Cerebellar cortex (tissue), 1 donor: Measurements from ENCODE around the gene PJVK.
"Not testable (repeated sequence)": the region's sequence is repeated elsewhere in the genome, so short reads cannot be mapped to it uniquely, and the experiment has no call there.

ENCODE experiments used
- DNase-seq: peaks from one replicate; pipeline ENCODE4 v3.0.0-alpha.2; 2015; ENCODE audit warnings: low spot score

Gene PJVK, protein sequence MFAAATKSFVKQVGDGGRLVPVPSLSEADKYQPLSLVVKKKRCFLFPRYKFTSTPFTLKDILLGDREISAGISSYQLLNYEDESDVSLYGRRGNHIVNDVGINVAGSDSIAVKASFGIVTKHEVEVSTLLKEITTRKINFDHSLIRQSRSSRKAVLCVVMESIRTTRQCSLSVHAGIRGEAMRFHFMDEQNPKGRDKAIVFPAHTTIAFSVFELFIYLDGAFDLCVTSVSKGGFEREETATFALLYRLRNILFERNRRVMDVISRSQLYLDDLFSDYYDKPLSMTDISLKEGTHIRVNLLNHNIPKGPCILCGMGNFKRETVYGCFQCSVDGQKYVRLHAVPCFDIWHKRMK

DNA sequence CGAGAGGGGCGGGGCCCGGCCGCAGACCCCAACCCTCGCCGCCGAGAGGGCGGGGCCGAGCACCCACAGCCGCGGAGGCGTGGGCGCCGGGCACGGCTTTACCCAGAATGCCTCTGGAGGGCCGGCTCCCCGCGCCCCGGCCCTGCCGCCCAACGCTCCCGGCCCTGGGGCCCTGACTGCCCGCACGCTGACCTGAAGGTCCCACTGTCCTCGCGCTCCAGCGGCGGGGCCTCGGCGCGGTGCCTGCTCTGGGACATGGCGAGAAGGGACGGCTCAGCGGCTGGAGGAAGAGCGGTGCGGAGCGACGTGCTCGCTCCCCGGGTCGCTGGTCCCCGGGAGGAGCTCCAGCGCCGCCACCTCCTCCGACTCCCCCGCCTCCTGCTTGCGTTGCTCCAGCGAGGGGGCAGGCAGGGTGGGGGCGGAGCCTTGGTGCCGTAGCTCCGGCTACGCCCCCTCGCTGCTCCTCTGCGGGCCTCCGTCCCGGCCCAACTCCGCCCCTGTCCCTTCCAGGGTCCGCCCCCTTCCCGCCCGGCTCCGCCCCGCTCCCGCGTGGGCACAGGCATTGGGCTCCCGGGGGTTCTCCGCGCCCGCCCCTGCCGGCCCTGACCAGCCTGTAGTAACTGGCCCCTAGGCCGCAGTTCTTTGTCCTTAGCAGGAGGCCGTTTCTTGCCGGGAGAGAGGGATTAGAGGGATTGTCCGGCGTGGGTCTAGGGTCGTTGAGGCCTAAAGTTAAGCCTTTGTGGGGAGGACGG is at the start of gene PJVK, which contains the start of gene PRKRA:
PJVK (plus strand) TSS at position 605 of the 752 bp plus-strand sequence. CDS start 2,032 bp downstream, outside the sequence.
PRKRA (minus strand) TSS at position 402 of the 752 bp plus-strand sequence; CDS start at position 257, 145 bp downstream.
- DNase-seq = peak; percentile 98

DNA sequence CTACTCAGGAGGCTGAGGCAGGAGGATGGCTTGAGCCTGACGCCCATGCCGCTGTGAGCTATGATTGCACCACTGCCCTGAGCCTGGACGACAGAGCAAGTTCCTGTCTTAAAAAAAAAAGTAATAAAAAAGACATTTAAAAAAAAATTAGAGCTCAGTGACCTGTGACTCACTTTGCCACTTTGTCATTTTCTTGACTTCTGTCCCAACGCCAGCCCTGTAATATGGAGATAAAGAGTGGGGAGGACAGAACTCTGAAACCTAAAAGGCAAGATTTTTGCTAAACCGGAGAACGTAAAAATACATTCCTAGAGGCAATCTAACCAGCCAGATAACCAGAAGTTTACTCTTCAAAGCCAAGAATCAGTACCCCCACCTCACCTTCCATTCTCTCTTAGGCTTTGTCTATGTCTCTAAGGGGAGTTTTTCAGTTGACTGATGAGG is 49.2 kb upstream of the PJVK start:
- no peak for DNase-seq

DNA sequence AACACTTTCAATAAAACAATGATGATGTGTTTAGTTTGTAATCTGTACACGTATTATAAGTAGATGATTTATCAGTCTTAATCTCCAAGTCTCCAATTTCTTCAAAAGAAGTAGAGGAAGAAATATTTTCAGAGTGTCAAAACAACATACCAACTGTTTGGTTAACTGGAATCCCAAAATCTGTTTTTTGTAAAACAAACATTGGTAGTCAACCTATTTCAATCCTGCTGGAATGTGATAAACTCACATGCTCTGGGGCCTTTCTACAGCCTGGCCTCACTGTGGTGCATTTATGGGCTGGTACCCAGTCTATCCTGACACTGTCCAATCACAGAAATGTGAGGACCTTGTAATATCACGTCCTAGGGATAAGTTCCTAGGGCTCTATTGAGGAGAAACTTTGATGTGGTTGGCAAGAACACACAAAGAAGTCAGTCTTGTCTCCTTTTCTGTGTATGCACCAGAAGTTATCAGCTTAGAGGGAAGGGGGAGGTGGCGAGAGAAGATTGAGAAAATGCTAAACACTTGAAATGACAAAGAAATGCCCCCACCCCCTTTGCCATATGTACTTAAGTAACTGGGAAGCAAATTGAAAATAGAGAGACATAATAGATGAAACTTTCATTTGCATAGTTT is 47.4 kb upstream of the PJVK start:
- DNase-seq = no peak

DNA sequence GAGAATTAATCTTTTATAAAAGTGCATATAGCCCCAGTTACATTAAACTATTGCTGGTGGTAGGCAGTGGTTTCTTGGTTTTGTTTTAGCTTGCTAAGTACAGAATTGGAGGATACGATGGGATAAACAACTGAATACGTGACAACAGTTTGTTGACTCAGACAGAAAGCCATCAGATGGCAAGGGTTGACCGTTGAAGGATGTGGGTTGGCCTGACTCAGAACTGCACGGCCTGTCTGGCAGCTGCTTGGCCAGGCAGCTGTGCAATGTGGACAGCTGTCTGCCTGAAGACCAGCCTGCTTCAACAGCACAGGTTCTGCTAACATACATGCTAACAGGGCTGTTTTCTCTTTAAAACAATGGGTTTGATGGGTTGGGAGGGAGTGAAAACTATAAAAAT is 46.8 kb upstream of the PJVK start:
- no peak for DNase-seq

DNA sequence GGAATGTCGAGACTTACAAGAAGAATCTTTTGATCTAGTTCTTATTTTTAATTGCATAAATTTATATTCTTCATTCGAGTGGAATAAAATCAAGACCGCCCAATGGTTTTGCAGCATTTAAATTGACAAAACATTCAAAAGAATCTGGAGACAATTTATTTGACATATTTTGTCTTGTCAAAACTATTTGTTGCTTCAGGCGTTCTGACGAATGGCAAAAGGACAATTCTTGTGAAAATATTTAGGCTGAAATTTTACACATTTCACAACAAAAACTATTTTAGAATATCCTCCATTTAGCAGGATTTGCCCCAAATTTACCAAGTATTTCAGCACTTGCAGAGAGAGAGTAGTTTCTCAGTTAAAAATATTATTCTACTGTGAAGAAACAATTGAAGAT is 41.9 kb upstream of the PJVK start:
- no peak for DNase-seq

DNA sequence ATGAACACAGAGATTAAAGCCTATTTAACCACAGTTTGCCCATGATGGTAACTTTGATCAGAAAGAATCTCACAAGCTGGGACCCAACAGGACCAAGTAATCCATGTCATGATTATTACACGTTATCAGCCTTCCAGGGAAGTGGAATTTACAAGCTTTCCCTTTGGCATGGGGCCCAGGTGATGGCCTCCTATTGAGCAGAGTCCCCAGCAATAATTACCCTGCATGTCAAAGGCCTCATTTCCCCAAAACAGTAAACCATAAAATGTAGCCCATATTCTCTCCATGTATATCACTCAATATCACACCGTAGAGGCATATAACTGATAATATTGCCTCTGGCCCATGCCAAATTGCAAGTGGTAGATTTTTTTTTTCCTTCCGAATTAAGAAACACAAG is 39.1 kb upstream of the PJVK start:
- DNase-seq = no peak

DNA sequence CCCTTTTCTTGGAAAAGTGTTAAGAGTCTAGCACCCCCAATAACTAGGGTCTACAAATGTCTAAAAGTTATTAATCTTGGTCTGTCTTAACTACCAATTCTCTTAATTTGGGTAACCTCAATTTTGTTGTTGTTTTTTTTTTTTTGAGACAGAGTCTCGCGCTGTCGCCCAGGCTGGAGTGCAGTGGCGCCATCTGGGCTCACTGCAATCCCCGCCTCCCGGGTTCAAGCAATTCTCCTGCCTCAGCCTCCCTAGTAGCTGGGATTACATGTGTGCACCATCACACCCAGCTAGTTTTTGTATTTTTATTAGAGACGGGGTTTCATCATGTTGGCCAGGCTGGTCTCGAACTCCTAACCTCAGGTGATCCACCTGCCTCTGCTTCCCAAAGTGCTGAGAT is 38.7 kb upstream of the PJVK start:
- DNase-seq = not testable (repeated sequence)

DNA sequence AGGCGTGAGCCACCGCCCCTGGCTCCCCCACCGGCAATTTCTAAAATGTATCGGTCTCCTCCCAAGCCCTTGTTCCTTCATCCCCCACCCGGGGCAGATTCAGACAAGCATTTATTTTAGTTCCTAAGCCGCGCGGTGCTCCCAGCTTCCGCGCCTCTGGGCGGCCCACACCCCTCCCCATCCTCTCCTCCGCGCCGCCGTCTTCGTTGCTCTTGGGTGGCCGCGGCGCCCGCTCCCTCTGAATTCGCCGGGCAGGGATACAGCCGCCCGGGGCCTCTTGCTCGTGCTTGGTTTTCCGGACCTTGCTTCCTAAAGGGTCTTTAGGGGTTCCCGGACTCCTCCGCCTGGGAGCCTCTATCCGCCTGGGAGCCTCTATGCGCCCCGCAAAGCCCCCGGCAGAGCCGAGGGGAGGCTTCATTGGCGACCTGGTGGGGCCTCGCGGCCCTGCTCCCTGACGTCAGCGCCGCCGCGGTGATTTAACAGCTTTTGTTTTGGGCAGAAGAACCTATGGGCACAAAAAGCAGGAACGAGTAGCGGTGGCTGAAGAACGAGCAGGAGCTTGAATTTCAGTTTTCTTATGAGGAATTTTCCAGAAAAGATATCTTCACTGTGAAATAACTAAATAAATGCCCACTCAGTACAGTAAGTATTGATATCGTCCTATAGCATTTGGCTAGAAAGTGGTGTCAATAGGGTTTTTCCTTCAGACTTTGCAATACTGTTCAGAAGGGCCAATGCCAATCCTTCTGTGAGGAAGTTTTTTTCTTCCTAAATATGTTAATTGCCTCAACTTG is 37.5 kb upstream of the PJVK start:
- DNase-seq = peak; percentile 78

DNA sequence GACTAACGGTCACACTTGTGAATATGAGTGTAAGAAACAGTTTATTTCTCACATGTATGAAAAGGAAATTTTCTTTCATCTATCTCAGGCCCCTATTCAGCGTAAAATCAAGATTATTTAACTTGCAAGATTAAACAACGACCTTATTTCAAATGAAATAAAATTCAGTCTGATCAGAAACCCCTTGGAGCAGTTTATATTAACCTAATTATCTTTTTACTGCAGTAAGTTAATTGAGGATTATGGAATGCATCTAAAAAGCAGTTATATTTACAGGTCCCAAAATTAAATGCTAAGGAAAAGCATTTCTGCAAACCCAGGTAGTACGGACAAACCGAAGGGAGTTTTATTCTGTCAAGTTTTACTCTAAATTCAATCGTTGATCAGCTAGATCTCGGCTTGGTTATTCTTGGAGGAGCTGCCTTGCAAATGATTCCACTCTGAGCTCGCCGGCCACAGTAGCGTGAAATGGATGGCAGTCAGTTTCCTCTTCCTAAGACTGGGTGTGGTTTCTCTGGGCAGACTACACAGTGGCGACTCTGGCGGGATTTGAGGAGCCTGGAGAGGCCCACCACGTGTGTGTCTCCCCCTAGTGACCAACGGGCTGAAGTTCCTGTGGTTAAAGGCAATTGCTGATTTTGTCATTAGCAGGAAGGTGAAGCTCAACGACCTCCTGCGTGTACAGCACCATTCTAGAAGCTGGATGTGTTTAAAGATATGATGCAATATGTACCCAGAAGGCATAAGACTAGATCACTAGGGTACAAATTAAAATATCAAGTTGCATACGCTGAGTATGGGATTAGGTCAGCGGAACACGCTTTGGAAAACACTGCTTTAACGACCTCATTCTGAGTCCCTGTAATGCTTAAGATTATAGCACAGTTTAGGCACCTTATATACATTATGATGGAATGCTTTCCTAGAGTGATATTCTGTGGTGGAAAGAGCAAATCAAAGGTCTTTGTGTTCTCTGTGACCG is 36.6 kb upstream of the PJVK start:
- peak; percentile 96 for DNase-seq

DNA sequence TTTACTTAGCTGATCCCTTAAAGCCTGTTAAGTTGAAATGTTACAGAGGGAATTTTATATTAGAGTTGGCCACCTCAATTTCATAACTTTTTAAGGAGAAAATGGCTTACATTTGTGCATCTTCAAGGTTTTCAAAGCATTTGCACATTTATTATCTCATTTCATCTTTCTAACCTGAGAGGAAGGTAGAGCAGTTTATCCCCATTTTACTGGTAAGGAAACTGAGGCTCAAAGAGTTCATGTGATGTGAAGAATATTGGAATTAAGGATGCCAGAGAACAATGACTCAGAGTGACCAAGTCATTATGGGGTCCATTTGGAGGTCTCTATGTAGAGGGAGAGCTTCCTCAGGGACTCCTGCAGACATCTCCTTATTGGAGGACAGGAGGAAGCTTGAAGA is 35.2 kb upstream of the PJVK start:
- DNase-seq = no peak

DNA sequence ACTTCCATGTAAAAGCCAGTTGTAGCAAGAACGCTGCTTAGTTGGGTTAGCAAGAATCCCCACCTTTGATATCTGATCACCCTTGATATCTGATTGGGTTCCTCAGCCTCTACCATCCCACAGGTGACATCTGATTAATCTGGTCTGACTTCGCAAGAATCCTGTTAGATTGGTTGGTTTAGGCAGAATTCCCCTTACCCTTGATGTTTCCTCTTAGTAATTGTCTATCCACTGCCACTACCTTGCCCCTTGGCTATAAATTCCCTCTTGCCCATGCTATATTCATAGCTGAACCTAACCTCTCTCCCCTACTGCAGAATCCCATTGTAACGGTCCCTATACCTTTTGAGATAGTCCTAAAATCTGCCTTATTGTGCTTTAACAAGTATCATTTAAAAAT is 33.3 kb upstream of the PJVK start:
- no peak for DNase-seq

DNA sequence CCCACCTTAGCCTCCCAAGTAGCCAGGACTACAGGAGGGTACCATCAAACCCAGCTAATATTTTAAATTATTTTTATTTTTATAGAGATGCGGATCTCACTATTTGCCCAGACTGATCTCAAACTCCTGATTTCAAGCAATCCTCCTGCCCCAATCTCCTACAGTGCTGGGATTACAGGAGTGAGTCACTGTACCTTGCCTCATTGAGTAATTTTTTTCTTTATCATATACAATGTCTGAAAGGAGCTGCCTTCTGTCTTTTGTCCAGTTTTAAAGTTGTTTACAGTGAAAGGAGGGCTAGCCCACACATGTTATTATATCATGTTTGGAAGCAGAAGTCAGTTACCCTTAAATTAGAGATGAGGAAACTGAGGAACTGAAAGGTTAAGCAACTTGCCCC is 32.8 kb upstream of the PJVK start:
- no peak for DNase-seq

DNA sequence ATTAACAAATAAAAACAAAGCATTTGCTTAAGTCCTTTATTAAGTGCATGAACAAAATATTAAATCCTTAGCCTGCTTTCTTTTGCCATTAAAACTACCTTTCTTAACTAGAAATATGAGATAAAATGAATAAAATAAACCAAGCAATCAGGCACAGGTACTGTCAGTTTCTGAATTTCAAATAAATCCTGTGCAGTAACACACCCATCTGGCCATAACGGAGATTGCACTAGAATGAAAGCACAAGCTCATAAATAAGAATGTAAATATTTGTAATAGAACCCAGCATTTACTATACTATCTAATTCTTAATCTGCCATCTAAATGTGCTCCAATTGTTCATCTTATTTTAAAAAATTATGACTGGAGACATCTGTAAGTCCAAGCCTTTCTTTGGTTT is 32.1 kb upstream of the PJVK start:
- DNase-seq = peak; percentile 20

DNA sequence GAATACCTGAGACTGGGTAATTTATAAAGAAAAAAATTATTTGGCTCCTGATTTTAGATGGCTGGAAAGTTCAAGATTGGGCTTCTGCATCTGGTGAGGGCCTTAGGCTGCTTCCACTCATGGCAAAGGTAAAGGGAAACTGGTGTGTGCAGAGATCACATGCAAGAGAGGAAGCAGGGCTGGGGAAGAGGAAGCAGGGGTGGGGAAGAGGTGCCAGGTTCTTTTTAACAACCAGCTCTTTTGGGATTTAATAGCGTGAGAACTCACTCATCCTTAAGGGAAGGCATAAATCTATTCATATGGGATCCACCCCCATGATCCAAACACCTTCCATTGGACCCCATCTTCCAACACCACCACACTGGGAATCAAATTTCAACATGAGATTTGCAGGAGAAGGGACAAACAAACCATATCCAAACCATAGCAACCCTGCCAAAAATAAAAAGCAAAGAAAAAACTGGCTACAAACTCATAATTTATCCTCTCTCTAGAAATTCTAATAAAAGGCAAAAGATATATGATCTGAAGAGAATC is 30.6 kb upstream of the PJVK start:
- DNase-seq = no peak

DNA sequence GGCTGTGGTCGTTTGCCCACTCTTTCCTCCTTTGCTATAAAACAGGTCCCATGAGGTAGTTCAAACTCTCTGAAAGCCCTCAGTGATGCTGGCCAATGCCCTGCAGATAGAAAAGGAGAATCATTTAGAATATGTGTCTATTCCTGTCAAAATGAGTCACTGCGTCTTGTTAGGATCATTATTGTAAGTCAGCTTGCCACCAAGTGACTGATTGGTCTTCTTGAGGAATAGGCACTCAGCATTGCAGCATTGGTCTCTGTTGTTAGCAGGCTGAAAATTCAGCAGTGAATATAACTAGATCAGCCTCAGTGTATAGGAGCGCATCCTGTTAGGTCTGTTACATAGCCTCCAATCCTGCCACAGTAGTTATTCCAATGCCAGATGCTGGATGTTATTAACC is 29.1 kb upstream of the PJVK start:
- no peak for DNase-seq

DNA sequence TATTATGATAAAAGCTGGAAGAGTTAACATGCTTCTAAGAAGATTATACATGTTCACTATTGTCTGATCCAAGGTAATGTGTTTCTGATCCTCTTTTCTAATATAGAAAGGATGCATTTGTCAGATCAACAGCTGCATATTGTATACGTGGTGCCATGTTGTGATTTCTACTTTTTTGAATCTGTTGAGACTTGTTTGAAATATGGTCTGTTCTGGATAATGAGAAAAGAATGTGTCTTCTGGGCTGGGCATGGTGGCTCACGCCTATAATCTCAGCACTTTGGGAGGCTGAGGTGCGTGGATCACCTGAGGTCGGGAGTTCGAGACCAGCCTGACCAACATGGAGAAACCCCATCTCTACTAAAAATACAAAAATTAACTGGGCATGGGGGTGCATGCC is 27.4 kb upstream of the PJVK start:
- not testable (repeated sequence) for DNase-seq

DNA sequence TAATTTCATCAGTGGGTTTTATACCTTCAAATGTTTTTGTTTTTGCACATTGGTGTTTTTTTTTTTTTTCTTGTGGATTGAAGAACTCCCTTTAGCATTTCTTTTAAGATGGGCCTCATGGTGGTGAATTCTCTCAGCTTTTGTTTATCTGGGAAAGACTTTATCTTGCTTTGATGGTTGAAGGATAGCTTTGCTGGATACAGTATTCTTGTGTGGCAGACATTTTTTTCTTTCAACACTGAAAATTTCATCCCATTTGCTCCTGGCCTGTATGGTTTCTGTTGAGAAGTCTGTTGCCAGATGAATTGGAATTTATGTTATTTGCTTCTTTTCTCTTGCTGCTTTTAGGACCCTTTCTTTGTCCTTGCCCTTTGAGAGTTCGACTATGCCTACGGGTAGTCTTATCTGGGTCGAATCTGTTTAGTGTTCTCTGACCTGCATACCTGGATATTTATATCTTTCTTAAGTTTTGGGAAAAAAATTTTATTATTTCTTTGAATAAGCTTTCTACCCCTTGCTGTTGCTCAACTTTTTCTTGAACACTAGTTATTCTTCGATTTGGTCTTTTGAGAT is 25.8 kb upstream of the PJVK start:
- no peak for DNase-seq

DNA sequence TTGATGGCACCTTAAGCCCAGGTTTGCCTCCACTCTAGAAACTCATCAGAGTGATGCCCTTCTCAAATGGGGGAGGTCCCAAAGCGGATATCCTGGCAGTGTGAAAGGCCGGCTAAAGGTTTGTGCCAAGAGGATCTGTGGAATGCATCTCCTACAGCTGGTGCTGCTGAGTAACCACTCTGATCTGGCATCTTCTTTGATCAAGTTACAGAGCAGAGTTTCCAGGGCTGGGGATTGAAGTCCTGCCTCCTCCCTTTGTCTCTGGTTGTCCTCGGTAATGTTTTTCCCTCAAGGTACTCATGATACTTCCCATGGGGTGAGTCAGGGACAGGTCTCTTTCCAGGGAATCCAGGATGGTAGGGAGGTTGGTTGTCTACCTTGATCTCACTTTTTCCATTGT is 24.8 kb upstream of the PJVK start:
- DNase-seq = no peak

DNA sequence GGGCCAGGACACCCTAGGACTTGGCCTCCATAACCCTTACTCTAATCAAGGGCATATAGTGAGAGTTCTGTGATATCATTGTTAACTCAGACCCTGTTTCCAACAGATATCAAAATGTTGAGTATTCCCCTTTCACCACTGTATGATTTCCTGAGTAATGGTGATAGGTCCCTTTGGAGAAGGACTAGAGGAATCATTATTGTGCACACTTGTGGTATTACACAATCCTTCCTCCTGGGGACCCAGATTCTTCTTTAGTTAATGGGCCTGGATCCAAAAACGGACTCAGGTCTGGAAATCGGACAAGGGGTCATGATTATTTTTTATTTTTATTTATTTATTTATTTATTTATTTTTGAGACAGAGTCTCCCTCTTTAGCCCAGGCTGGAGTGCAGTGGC is 23.7 kb upstream of the PJVK start:
- no peak for DNase-seq

DNA sequence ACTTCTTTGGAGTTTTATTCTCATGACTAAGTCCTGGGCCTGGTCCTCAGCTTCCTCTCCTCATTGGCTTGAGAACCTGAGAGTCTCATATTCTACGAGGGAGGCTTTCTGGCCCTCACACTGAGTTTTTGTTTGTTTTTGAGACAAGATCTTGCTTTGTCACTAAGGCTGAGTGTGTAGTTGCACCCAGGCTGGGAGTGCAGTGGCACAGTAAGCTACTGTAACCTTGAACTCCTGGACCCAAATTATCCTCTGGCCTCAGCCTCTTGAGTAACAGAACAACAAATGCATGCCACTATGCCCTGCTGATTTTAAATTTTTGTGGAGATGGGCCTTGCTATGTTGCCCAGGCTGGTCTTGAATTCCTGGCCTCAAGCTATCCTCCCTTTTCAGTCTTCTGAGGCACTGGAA is 22.8 kb upstream of the PJVK start:
- no peak for DNase-seq
